ENCODE measurements around the gene POLR1E.
"Not testable (repeated sequence)": the region's sequence is repeated elsewhere in the genome, so short reads cannot be mapped to it uniquely, and the experiment has no call there.

POLR1E gene

DNA sequence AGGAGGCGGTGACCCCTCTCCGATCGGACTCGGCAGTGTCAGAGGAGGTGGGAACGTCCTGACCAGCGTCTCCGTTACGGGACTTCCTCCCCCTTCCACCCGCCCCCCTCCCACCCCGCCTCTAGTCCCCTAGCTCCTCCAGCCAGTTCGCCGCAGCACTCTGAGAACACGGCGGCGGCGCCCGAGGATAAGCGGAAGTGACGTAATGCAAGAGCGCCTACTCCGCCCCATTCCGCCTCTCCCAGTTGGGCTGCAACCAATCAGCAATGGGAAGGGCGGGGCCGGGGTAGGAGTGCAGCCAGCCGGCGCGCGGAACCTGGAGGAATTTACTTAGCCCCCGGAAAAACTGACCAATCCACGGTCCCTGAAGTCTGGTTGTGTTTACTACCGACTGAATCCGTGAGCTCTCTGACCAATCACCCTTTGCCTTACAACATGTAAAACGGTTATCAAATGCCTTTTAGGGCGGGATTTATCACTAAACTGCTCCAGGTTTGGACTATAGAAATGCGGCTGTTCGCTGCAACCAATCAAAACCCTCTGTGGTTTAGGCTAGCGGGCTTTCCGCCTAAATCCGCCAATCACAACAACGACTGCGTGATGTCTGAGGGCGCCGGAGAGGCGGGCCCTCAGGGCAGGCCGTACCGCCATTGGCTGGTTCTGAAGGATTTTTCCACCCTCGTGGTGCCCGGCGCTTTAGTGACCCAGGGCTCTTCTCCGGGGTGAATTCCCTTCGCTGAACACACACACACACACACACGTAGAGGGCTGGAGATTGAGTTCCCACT, 20.3 kb upstream of the POLR1E start, which contains the start of gene ZBTB5:
Gene ZBTB5, minus strand, starts transcription at position 202 of the 788 bp plus-strand sequence. CDS start 22,899 bp downstream, outside the sequence.
- DNase-seq = peak; percentile 93 to 99

GRCh38 chr9:37466037-37466709, 19.6 kb upstream of the POLR1E start:
- DNase-seq = no peak

- DNase-seq = not testable (repeated sequence)
These were observed 18.2 kb upstream of the POLR1E start for GRCh38 chr9:37467530-37467929.

DNA sequence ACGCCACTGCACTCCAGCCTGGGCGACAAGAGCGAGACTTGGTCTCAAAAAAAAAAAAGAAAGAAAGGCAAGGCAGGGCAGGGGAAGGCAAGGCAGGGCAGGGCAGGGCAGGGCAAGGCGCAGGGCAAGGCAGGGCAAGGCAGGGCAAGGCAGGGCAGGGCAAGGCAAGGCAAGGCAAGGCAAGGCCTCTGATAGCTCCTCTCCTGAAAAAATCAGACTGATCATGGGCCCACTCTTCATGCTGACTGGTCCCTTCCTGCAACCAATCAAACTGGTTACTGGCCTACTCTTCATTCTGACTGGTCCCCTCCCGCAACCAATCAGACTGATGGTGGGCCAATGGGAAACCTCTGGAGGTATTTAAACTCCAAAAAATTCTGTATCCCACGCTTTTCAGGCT, 17.1 kb upstream of the POLR1E start:
- no peak for DNase-seq

DNA sequence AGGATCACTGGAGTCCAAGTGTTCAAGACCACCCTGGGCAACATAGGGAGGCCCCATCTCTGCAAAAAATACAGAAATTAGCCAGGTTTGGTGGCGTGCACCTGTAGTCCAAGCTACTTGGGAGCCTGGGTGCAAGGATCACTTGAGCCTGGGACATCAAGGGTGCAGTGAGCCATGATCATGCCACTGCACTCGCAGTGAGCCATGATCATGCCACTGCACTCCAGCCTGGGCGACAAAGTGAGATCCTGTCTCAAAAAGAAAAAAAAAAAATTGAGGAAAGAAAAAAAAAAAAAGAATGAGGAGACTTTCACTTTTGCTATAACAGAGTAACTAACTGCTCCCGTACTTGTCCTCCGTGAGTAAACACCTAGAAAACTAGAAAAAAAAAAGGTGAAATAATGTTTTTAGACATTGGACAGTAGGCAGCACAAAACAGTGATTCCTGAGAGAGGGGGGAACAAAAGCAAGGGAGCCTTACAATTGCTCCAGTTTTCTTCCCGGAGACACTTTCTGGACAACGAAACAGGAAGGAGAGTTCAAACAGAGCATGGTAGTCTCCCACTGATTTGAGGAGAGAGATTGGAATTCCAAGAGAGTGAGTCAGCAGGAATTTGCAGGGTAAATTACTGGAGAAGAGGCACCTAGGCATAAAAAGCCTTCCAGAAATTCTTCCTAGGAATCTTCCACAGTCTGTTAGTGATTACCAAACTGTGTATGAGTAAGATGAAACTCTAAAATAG, 13.6 kb upstream of the POLR1E start:
- peak; percentile 85 to 96 for DNase-seq

DNA sequence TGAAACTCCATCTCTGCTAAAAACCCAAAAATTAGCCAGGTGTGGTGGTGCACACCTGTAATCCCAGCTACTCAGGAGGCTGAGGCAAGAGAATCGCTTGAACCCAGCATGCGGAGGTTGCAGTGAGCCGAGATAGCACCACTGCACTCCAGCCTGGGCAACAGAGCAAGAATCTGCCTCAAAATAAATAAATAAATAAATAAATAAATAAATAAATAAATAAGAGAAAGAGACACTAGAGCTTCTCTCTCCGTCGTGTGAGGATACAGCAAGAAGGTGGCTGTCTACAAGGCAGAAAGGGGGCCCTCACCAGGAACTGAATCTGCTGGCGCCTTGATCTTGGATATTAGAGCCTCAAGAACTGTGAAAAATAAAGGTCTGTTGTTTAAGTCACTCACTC, 11.8 kb upstream of the POLR1E start:
- DNase-seq = not testable (repeated sequence)

DNA sequence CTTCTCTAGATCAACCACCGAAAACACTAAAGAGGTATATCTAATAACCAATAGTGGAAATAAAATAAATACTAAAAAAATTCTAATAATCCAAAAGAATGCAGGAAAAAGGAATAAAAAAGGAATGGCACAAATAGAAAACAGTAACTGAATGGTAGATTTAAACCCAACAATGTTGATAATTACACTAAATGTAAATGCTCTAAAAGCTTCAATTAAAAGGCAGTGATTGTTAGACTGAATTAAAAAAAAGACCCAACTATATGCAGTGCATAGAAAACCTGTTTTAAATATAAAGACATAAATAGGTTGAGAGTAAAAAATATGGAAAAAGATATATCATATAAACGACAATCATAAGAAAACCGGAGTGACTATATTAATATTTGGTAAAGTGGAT, 11.3 kb upstream of the POLR1E start:
- no peak for DNase-seq

- no peak for DNase-seq
These were observed 8.8 kb upstream of the POLR1E start for GRCh38 chr9:37476930-37477329.

- DNase-seq = not testable (repeated sequence)
These were observed 8.3 kb upstream of the POLR1E start for GRCh38 chr9:37477443-37477842.

DNA sequence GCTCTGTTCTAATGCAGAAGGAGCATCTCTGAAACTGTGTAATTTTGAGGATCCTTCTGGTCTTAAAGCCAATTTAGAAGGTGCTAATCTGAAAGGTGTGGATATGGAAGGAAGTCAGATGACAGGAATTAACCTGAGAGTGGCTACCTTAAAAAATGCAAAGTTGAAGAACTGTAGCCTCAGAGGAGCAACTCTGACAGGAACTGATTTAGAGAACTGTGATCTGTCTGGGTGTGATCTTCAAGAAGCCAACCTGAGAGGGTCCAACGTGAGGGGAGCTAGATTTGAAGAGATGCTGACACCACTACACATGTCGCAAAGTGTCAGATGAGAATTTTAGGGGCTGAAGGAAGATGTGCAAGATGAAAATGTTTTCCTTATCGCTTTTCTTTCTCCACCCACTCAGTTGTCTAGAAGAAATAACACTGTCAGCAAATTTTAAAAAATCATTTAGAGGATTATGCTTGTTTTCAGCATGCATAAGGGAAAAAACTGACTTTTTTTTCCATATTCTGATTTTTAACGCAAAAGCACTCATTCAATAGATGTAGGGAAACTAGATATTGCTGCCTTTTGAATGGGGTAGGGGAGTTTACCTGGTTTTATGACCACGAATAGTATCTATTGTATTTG, 7.6 kb upstream of the POLR1E start:
- not testable (repeated sequence) for DNase-seq

DNA sequence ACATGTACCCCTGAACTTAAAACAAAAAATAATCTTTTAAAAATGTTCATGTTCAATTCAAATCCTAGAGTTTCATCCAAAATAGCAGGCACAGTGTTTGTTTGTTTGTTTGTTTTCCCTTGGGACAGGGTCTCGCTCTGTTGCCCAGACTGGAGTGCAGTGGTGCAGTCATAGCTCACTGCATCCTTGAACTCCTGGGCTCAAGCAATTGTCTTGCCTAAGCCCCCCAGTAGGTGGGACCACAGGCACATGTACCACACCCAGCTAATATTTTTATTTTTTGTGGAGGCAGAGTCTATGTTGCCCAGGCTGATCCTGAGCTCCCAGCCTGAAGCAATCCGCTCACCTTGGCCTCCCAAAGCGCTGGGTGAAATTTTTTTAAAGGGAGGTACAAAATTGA, 5.0 kb upstream of the POLR1E start:
- DNase-seq = no peak

- no peak for DNase-seq
These were observed 488 bp downstream of the POLR1E start for GRCh38 chr9:37486256-37486615.

DNA sequence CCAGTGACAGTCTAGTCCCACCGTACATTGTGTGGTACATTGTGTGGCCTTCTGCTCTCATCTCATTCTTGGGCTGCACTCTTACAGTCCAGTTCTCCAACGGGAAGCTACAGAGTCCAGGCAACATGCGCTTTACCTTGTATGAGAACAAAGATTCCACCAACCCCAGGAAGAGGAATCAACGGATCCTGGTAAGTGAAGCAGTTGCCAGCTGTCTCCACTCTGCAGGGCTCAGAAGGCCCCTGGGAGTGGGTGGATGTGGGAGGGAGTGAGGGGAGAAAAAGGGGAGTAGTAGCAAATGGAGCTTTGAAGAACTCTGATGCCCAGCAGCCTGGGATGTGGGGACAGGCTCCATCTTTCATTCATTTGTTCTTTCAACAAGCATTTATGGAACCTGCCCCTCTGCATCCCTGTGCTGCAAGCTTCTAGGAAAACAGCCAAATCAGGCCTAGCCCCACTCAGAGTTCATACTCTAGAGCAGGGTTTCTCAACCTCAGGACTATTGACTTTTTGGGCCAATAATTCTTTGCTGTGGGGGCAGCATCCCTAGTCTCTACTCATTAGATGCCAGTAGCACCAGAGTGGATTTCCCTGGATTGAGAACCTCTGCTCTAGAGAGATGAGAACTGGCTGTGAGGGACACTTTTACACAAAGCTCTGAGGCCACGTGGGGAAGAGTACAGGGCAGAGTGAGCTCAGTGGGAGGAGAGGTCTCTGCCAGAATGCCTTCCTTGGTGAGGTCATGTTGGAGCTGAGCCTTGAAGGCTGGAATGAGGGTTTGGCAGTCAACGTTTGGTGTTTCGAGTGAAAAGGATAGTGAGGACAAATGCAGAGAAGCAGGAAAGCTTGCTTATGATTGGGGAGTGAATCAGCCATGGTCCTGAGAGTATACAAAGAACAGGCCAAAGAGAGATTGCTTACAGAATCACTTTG, 1.1 kb downstream of the POLR1E start:
- no peak for DNase-seq

- DNase-seq = no peak
These were observed 6.2 kb downstream of the POLR1E start for GRCh38 chr9:37491939-37492338.

- DNase-seq = no peak
These were observed 9.8 kb downstream of the POLR1E start for GRCh38 chr9:37495571-37495970.

- DNase-seq = no peak
These were observed 10.3 kb downstream of the POLR1E start for GRCh38 chr9:37496020-37496419.

DNA sequence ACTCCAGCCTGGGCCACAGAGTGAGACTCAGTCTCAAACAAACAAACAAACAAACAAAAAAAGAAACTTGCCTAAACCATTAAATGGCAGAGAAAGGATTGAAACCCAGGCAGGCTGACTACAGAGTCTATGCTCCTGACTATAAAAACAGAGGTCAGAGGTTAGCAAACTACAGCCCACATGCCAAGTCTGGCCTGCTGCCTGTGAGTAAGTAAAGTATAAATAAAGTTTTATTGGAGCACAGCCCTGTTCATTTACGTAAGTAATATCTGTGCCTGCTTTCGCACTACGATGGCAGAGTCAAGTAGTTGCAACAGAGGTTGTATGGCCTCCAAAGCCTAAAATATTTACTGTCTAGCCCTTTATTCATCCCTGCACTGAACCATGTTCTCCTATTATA, 11.6 kb downstream of the POLR1E start:
- no peak for DNase-seq

- no peak for DNase-seq
These were observed 12.7 kb downstream of the POLR1E start for GRCh38 chr9:37498457-37498856.

- no peak for DNase-seq
These were observed 13.5 kb downstream of the POLR1E start for GRCh38 chr9:37499297-37499696.

- DNase-seq = no peak
These were observed 16.3 kb downstream of the POLR1E start for GRCh38 chr9:37501957-37502596.

- no peak for DNase-seq
These were observed 18.0 kb downstream of the POLR1E start for GRCh38 chr9:37503736-37504135.

- no peak for DNase-seq
These were observed 18.9 kb downstream of the POLR1E start for GRCh38 chr9:37504605-37505004.

Measured in SW 1271 (cell line).